Ovary (tissue), 9 donors: Measurements from ENCODE around the gene FUT7. TPM values are rescaled to one million over a fixed set of nuclear protein-coding genes. Genes with fewer than 3 reads are reported as not detected.

Experiments
- DNase-seq, 5 donors: peaks; one replicate each; pipeline ENCODE4 v3.0.0-alpha.2; 2019 to 2020
- H3K27ac ChIP-seq, 2 donors: fragments of 200-600 bp; one replicate each; pipeline versions ENCODE4 v1.5.1 to v1.8.0; 2019 to 2022
- H3K27me3 ChIP-seq: fragments of 200-600 bp; one replicate; pipeline ENCODE4 v1.8.0; 2022
- H3K36me3 ChIP-seq: fragments of 200-600 bp; sonication (generic); one replicate; pipeline ENCODE4 v1.5.1; 2019
- H3K4me1 ChIP-seq: one replicate; pipeline ENCODE4 v1.8.1; 2013; ENCODE audit warnings: mild to moderate bottlenecking, moderate library complexity; ENCODE audit not compliant: insufficient read depth
- H3K4me3 ChIP-seq: fragments of 200-600 bp; sonication (generic); one replicate; pipeline ENCODE4 v1.5.1; 2017
- H3K9me3 ChIP-seq, 2 donors: fragments of 200-600 bp in 1 of 2; sonication (generic) in 1 of 2; one replicate each; pipeline versions ENCODE4 v1.5.1 to v1.8.1; 2013 to 2019; ENCODE audit warnings: mild to moderate bottlenecking in 1 of 2, moderate library complexity in 1 of 2
- CTCF ChIP-seq, 3 donors: fragments of 450-650 bp in 2 of 3; fragments of 200-600 bp in 1 of 3; IDR thresholded peaks; one replicate each; pipeline versions ENCODE4 v1.5.1 to v1.8.0; 2016 to 2022; ENCODE audit warnings: antibody characterized with exemption in 3 of 3, mild to moderate bottlenecking in 1 of 3
- EP300 ChIP-seq: sonication (generic); formaldehyde crosslinking; IDR thresholded peaks from one replicate; pipeline ENCODE4 v1.6.1; 2017; ENCODE audit warnings: antibody characterized with exemption
- POLR2A ChIP-seq: fragments of 450-650 bp; IDR thresholded peaks from one replicate; pipeline ENCODE4 v1.6.1; 2017; ENCODE audit warnings: antibody characterized with exemption, mild to moderate bottlenecking, moderate library complexity
- WGBS, 3 donors: extraction: QIAGEN DNeasy Blood & Tissue Kit in 1 of 3; methylation state at CpG; one replicate each; pipeline versions ENCODE4 v1.1.5 to v1.1.7; 2013 to 2017; 5-methylcytosine and 5-hydroxymethylcytosine counted together
- intact Hi-C, 4 donors: fragments of 100-400 bp; cut with DNase I; formaldehyde crosslinking; loops; one replicate each; pipeline versions ENCODE4 v1.11.0 to v1.15.1; 2022 to 2023
- polyA plus RNA-seq, 2 donors: library from polyadenylated mRNA; stranded (reverse); fragments of 200-250 nt in 1 of 2; fragments of 350-450 nt in 1 of 2; fragmentation: Illumina TruSeq in 1 of 2; extraction: RNeasy Lipid Tissue Mini Kit (QIAGEN cat#74804) in 1 of 2; gene quantifications; one replicate each; pipeline ENCODE4 v1.2.3, GENCODE V29; 2013 to 2014
- total RNA-seq, 7 donors: library from RNA; depleted of rRNA in 2 of 7; stranded (reverse); fragments of >200 nt in 2 of 7; fragmentation: NEBNext Ultra II Directional in 3 of 7; extraction: Animal tissue kit (Norgen Biotek cat#: 25700) in 3 of 7; gene quantifications; one replicate each; pipeline versions ENCODE4 v1.1.0 to v1.2.4, GENCODE V29; 2016 to 2023
- donor health status: DM: no; HTN: no; CAD: no; lungs with moderate emphysema.
- donor health status: DM: no; HTN: no; CAD: no.
- donor health status: Bipolar disorder and iron deficiency.
- donor health status: DM: yes; HTN: yes; CAD: no.
- donor health status: DM: no; HTN: no; CAD: no.
- donor health status: DM: yes; HTN: yes; CAD: no.

The FUT7 gene
- total and polyA plus RNA-seq, 9 donors = 0.07 to 0.08 TPM; not detected in 7

GRCh38 chr9:137013571-137013940 is 18.3 kb downstream of the FUT7 start:
- intact Hi-C loops = no loop called here
- WGBS, 3 donors = 93 to 97% (median 96%) methylated on average over 17 to 20 of the region's 20 CpGs

GRCh38 chr9:137012694-137013570 is 19.0 kb downstream of the FUT7 start:
- no peaks in the 10 kb centered on the region for H3K4me1 ChIP-seq
- no peak for TF ChIP-seq POLR2A
- TF ChIP-seq CTCF (IDR thresholded peaks at IDR 0.05) = no peak
- TF ChIP-seq EP300 = no peak
- H3K4me3 ChIP-seq = no peak overlapping the region
- H3K27me3 ChIP-seq = no peaks in the 10 kb centered on the region
- 81 to 92% (median 84%) methylated on average over 46 to 67 of the region's 67 CpGs for WGBS, 3 donors
- H3K9me3 ChIP-seq = no peaks in the 10 kb centered on the region
- DNase-seq = no peak
- no peak overlapping the region for H3K27ac ChIP-seq
- intact Hi-C loops = no loop called here
- H3K36me3 ChIP-seq = no peaks in the 10 kb centered on the region

More at GRCh38 chr9:137013571-137013940, 18.3 kb downstream of the FUT7 start:
- Histone ChIP-seq H3K4me1 (no peaks in the 10 kb centered on the region), H3K9me3 (no peaks in the 10 kb centered on the region), H3K27ac (no peak overlapping the region), H3K36me3 (no peaks in the 10 kb centered on the region), H3K4me3 (no peak overlapping the region), H3K27me3 (no peaks in the 10 kb centered on the region)
- TF ChIP-seq POLR2A = no peak
- TF ChIP-seq EP300 = no peak
- no peak for TF ChIP-seq CTCF (IDR thresholded peaks at IDR 0.05)
- DNase-seq = no peak

- 92 to 93% (median 93%) methylated on average over 39 of the region's 39 CpGs for WGBS, 3 donors
- no peaks in the 10 kb centered on the region for H3K27me3 ChIP-seq
- no peak overlapping the region for H3K27ac ChIP-seq
- no peaks in the 10 kb centered on the region for H3K36me3 ChIP-seq
- no peak for TF ChIP-seq POLR2A
- no peak for TF ChIP-seq EP300
- TF ChIP-seq CTCF (IDR thresholded peaks at IDR 0.05) = no peak
- peaks cover 5% of the 10 kb centered on the region for H3K4me1 ChIP-seq
- no peak for DNase-seq
- no peak overlapping the region for H3K4me3 ChIP-seq
- intact Hi-C loops = no loop called here
- no peaks in the 10 kb centered on the region for H3K9me3 ChIP-seq
Measured at GRCh38 chr9:137011907-137012675, 19.8 kb downstream of the FUT7 start.

- 93 to 95% (median 94%) methylated on average over 24 of the region's 24 CpGs for WGBS, 3 donors
- Histone ChIP-seq H3K4me3 (no peak overlapping the region), H3K27me3 (no peaks in the 10 kb centered on the region), H3K9me3 (no peaks in the 10 kb centered on the region), H3K27ac (no peak overlapping the region), H3K4me1 (peaks cover 14% of the 10 kb centered on the region), H3K36me3 (no peaks in the 10 kb centered on the region)
- TF ChIP-seq CTCF (IDR thresholded peaks at IDR 0.05) (no peak), POLR2A (no peak), EP300 (no peak)
- DNase-seq = no peak
- intact Hi-C loops = no loop called here
Measured at GRCh38 chr9:137011156-137011555, 20.7 kb downstream of the FUT7 start.
